TTC549 (cell line): Measurements from ENCODE around the gene DNTT.

Experiments
- FAIRE-seq: peaks from 2 replicates; lab custom pipeline; 2012; peaks lifted over from hg19 to GRCh38; lab: Jason Lieb, UNC

The DNTT gene

GRCh38 chr10:96304230-96304629 is at the start of gene DNTT:
DNTT (plus strand) TSS chr10:96304434; CDS start chr10:96304498, 64 bp downstream.
- FAIRE-seq, result no peak

GRCh38 chr10:96254976-96255375 is 49.3 kb upstream of the DNTT start:
- FAIRE-seq, result no peak

- FAIRE-seq, result no peak
These were observed 48.5 kb upstream of the DNTT start for GRCh38 chr10:96255549-96256333.

GRCh38 chr10:96257944-96258343 is 46.3 kb upstream of the DNTT start:
- no peak for FAIRE-seq

- no peak for FAIRE-seq
These were observed 45.1 kb upstream of the DNTT start for GRCh38 chr10:96259150-96259549.

GRCh38 chr10:96260014-96260413 is 44.2 kb upstream of the DNTT start:
- no peak for FAIRE-seq

GRCh38 chr10:96261132-96261531 is 43.1 kb upstream of the DNTT start:
- no peak for FAIRE-seq

GRCh38 chr10:96261930-96262329 is 42.3 kb upstream of the DNTT start:
- no peak for FAIRE-seq

- FAIRE-seq, result no peak
These were observed 41.1 kb upstream of the DNTT start for GRCh38 chr10:96263176-96263575.

- FAIRE-seq, result no peak
These were observed 40.6 kb upstream of the DNTT start for GRCh38 chr10:96263669-96264068.

- FAIRE-seq, result no peak
These were observed 39.3 kb upstream of the DNTT start for GRCh38 chr10:96264938-96265337.

- no peak for FAIRE-seq
These were observed 38.0 kb upstream of the DNTT start for GRCh38 chr10:96266118-96266770.

GRCh38 chr10:96267234-96267705 is 37.0 kb upstream of the DNTT start:
- no peak for FAIRE-seq

GRCh38 chr10:96268341-96268909 is 35.8 kb upstream of the DNTT start:
- FAIRE-seq, result no peak

GRCh38 chr10:96269438-96270300 is 34.6 kb upstream of the DNTT start:
- no peak for FAIRE-seq

GRCh38 chr10:96270571-96270970 is 33.7 kb upstream of the DNTT start:
- FAIRE-seq, result no peak

- no peak for FAIRE-seq
These were observed 33.0 kb upstream of the DNTT start, which contains the start of gene BLNK for GRCh38 chr10:96271016-96271815. BLNK (minus strand) TSS chr10:96271569; CDS start chr10:96271398, 171 bp downstream.

GRCh38 chr10:96272316-96273280 is 31.6 kb upstream of the DNTT start:
- FAIRE-seq, result no peak

- FAIRE-seq, result no peak
These were observed 28.4 kb upstream of the DNTT start for GRCh38 chr10:96275685-96276418.
